PFSK-1 (cell line): ENCODE data around the gene NRIP1.
A peak's percentile ranks its signal among the peaks of the same experiment; 100 is the strongest.

Experiments
- FOXP2 ChIP-seq: optimal IDR thresholded peaks from 2 replicates; pipeline ENCODE3; 2011; ENCODE audit warnings: borderline replicate concordance, control low read depth, inconsistent platforms; ENCODE audit not compliant: insufficient read depth; ENCODE audit errors: extremely low read length, extremely low read depth
- POLR2AphosphoS5 ChIP-seq: IDR thresholded peaks from 2 replicates; pipeline ENCODE4 v1.6.1; 2012; ENCODE audit warnings: low read depth, mild to moderate bottlenecking, control low read depth, low read length, moderate library complexity
- REST ChIP-seq, 2 experiments: IDR thresholded peaks; 2 replicates each; pipeline versions ENCODE4 v1.6.1 to v1.8.0; 2011 to 2012; ENCODE audit warnings: low read depth in 2 of 2, low read length in 2 of 2, control low read depth in 1 of 2, inconsistent platforms in 1 of 2, mild to moderate bottlenecking in 1 of 2, moderate library complexity in 1 of 2; ENCODE audit not compliant: insufficient read depth in 1 of 2
- SIN3A ChIP-seq: IDR thresholded peaks from 2 replicates; pipeline ENCODE4 v1.6.1; 2012; ENCODE audit warnings: mild to moderate bottlenecking, low read length, moderate library complexity, borderline replicate concordance; ENCODE audit not compliant: insufficient read depth
- TAF1 ChIP-seq: IDR thresholded peaks from 2 replicates; pipeline ENCODE4 v1.6.1; 2012; ENCODE audit warnings: low read length, control low read depth, borderline replicate concordance; ENCODE audit not compliant: insufficient read depth

Gene NRIP1

GRCh38 chr21:14989359-14989758 lies 75.4 kb downstream of the NRIP1 start:
- TF ChIP-seq TAF1 (no peak), FOXP2 (no peak), REST (IDR thresholded peaks at IDR 0.05; ENCODE audit: insufficient read depth in 1 of 2, low read depth in 2 of 2, low read length in 2 of 2) (no peak), SIN3A (no peak), POLR2AphosphoS5 (no peak; the same call in 1 of the 2 replicates)

- TF ChIP-seq REST (IDR thresholded peaks at IDR 0.05; ENCODE audit: insufficient read depth in 1 of 2, low read depth in 2 of 2, low read length in 2 of 2) (peak in 1 of 2 experiments; percentile 65; a peak in 1 of 4 replicates), POLR2AphosphoS5 (no peak)
These were observed 76.0 kb downstream of the NRIP1 start for GRCh38 chr21:14988760-14989159.

- TF ChIP-seq TAF1 (no peak), FOXP2 (no peak), POLR2AphosphoS5 (no peak), REST (IDR thresholded peaks at IDR 0.05; ENCODE audit: insufficient read depth in 1 of 2, low read depth in 2 of 2, low read length in 2 of 2) (no peak), SIN3A (no peak)
These were observed 77.2 kb downstream of the NRIP1 start for GRCh38 chr21:14987370-14988170.

- no peak for TF ChIP-seq REST (IDR thresholded peaks at IDR 0.05; ENCODE audit: insufficient read depth in 1 of 2, low read depth in 2 of 2, low read length in 2 of 2)
These were observed 79.5 kb downstream of the NRIP1 start for GRCh38 chr21:14985306-14985705.

GRCh38 chr21:14982336-14982735 lies 82.5 kb downstream of the NRIP1 start:
- TF ChIP-seq FOXP2 (no peak), TAF1 (no peak), POLR2AphosphoS5 (no peak), SIN3A (no peak), REST (IDR thresholded peaks at IDR 0.05; ENCODE audit: insufficient read depth in 1 of 2, low read depth in 2 of 2, low read length in 2 of 2) (no peak)
